ENCODE data around the gene NELL2. TPM values are rescaled to one million over a fixed set of nuclear protein-coding genes. Genes with fewer than 3 reads are reported as not detected.

The NELL2 gene
- total RNA-seq, 1 donor from 2014 or later: 1.0 TPM

DNA sequence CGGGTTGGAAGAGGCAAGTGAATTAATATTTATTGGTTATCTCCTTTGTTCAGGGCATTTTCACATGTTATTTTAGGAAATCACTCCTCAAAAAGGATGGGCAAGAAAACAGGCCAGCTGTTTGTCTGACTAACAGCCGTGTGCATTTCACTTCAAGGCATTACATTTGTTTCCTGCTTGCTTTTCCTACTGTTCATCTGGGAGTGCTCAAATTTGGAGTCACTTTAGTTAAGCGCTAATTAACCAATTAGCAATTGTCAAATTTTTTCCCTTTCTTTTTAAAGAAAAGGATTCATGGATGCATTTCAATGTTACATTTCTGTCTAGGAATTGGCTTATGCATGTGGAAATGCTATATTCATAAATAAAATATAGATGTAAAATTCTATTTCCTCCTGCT, 415.9 kb downstream of the NELL2 start:
- Histone ChIP-seq H3K27me3 (ENCODE audit: insufficient read depth, low read length) (no peaks in the 10 kb centered on the region), H3K4me3 (ENCODE audit: insufficient read depth, low read depth, low read length) (no peak overlapping the region), H2AFZ (ENCODE audit: low read depth, low read length) (no peak overlapping the region), H3K9ac (ENCODE audit: low read length) (no peak overlapping the region), H3K9me3 (ENCODE audit: insufficient read depth, low read depth, low read length) (no peaks in the 10 kb centered on the region), H3K79me2 (ENCODE audit: insufficient read depth, low read length) (no peaks in the 10 kb centered on the region), H3K27ac (ENCODE audit: low read depth, low read length) (no peak overlapping the region), H3K4me2 (ENCODE audit: low read length) (no peak overlapping the region), H4K20me1 (ENCODE audit: insufficient read depth, low read length) (no peaks in the 10 kb centered on the region), H3K36me3 (ENCODE audit: insufficient read depth, low read length) (no peaks in the 10 kb centered on the region), H3K4me1 (ENCODE audit: insufficient read depth, low read length) (no peaks in the 10 kb centered on the region)
- Mint-ChIP-seq H3K9me3 (ENCODE audit: unreplicated experiment) (no peaks in the 10 kb centered on the region), H3K27ac (ENCODE audit: unreplicated experiment) (no peak overlapping the region), H3K36me3 (ENCODE audit: low read depth, unreplicated experiment) (no peaks in the 10 kb centered on the region), H3K4me1 (ENCODE audit: low read depth, unreplicated experiment) (no peaks in the 10 kb centered on the region), H3K4me3 (ENCODE audit: unreplicated experiment) (no peak overlapping the region), H3K27me3 (ENCODE audit: low read depth, unreplicated experiment) (no peaks in the 10 kb centered on the region)
- FAIRE-seq (no peak), DNase-seq (ENCODE audit: low read depth) (no peak)
- TF ChIP-seq EZH2 (IDR thresholded peaks at IDR 0.05; ENCODE audit: insufficient read depth, low read length): no peak
- TF ChIP-seq, protein P1, sequence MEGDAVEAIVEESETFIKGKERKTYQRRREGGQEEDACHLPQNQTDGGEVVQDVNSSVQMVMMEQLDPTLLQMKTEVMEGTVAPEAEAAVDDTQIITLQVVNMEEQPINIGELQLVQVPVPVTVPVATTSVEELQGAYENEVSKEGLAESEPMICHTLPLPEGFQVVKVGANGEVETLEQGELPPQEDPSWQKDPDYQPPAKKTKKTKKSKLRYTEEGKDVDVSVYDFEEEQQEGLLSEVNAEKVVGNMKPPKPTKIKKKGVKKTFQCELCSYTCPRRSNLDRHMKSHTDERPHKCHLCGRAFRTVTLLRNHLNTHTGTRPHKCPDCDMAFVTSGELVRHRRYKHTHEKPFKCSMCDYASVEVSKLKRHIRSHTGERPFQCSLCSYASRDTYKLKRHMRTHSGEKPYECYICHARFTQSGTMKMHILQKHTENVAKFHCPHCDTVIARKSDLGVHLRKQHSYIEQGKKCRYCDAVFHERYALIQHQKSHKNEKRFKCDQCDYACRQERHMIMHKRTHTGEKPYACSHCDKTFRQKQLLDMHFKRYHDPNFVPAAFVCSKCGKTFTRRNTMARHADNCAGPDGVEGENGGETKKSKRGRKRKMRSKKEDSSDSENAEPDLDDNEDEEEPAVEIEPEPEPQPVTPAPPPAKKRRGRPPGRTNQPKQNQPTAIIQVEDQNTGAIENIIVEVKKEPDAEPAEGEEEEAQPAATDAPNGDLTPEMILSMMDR (IDR thresholded peaks at IDR 0.05; ENCODE audit: insufficient read depth, low read depth, low read length): no peak

DNA sequence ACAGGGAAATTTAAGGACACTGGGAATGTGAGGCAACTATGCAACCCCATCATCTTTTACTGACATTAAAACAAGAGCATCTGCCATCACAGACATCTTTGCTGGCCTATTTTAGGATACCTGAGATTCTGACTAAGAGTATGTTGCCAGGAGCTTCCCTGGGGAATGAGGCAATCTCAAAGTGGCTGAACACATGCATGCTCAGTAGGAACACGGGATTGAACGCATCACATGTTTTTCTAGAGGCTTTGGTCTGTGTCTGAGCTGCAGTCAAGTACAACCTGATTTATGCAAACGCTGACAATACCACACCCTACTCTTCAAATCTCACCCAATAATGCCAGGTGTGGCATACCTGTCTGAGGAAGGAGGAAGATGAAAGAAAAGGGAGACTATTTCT, 416.5 kb downstream of the NELL2 start:
- Histone ChIP-seq H3K79me2 (ENCODE audit: insufficient read depth, low read length) (no peaks in the 10 kb centered on the region), H3K27me3 (ENCODE audit: insufficient read depth, low read length) (no peaks in the 10 kb centered on the region), H3K9me3 (ENCODE audit: insufficient read depth, low read depth, low read length) (no peaks in the 10 kb centered on the region), H3K27ac (ENCODE audit: low read depth, low read length) (no peak overlapping the region), H2AFZ (ENCODE audit: low read depth, low read length) (no peak overlapping the region), H4K20me1 (ENCODE audit: insufficient read depth, low read length) (no peaks in the 10 kb centered on the region), H3K4me2 (ENCODE audit: low read length) (no peak overlapping the region), H3K4me1 (ENCODE audit: insufficient read depth, low read length) (no peaks in the 10 kb centered on the region), H3K4me3 (ENCODE audit: insufficient read depth, low read depth, low read length) (no peak overlapping the region), H3K36me3 (ENCODE audit: insufficient read depth, low read length) (no peaks in the 10 kb centered on the region), H3K9ac (ENCODE audit: low read length) (no peak overlapping the region)
- TF ChIP-seq EZH2 (IDR thresholded peaks at IDR 0.05; ENCODE audit: insufficient read depth, low read length): no peak
- TF ChIP-seq, protein P1 (IDR thresholded peaks at IDR 0.05; ENCODE audit: insufficient read depth, low read depth, low read length): no peak
- FAIRE-seq (no peak), DNase-seq (ENCODE audit: low read depth) (no peak)
- Mint-ChIP-seq H3K9me3 (ENCODE audit: unreplicated experiment) (no peaks in the 10 kb centered on the region), H3K27me3 (ENCODE audit: low read depth, unreplicated experiment) (no peaks in the 10 kb centered on the region), H3K27ac (ENCODE audit: unreplicated experiment) (no peak overlapping the region), H3K4me3 (ENCODE audit: unreplicated experiment) (no peak overlapping the region), H3K36me3 (ENCODE audit: low read depth, unreplicated experiment) (no peaks in the 10 kb centered on the region), H3K4me1 (ENCODE audit: low read depth, unreplicated experiment) (no peaks in the 10 kb centered on the region)

Other genes starting within 250 kb of the NELL2 start
- not detected in 2 replicates for gene DBX2, start 174.8 kb upstream of the NELL2 start, total RNA-seq

Measured in astrocyte (in vitro differentiated cells and primary cell).